ENCODE results near the gene NRM.
"Not testable (repeated sequence)": the region's sequence is repeated elsewhere in the genome, so short reads cannot be mapped to it uniquely, and the experiment has no call there.

GRCh38 chr6:30722025-30722279, 31.2 kb upstream of the NRM start:
- TF ChIP-seq, protein P1, sequence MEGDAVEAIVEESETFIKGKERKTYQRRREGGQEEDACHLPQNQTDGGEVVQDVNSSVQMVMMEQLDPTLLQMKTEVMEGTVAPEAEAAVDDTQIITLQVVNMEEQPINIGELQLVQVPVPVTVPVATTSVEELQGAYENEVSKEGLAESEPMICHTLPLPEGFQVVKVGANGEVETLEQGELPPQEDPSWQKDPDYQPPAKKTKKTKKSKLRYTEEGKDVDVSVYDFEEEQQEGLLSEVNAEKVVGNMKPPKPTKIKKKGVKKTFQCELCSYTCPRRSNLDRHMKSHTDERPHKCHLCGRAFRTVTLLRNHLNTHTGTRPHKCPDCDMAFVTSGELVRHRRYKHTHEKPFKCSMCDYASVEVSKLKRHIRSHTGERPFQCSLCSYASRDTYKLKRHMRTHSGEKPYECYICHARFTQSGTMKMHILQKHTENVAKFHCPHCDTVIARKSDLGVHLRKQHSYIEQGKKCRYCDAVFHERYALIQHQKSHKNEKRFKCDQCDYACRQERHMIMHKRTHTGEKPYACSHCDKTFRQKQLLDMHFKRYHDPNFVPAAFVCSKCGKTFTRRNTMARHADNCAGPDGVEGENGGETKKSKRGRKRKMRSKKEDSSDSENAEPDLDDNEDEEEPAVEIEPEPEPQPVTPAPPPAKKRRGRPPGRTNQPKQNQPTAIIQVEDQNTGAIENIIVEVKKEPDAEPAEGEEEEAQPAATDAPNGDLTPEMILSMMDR (conservative IDR thresholded peaks at IDR 0.05): not testable (repeated sequence)
- not testable (repeated sequence) for TF ChIP-seq ZFX (IDR thresholded peaks at IDR 0.05)
